B cell (primary cell): ENCODE measurements around the gene POLD2. TPM values are rescaled to one million over a fixed set of nuclear protein-coding genes. Genes with fewer than 3 reads are reported as not detected.

ENCODE experiments used
- ATAC-seq: fragments of 200-7000 bp; cut with Tn5 transposase; one replicate; pipeline ENCODE4 v1.10.0; 2021; ENCODE audit warnings: low read depth, mild to moderate bottlenecking, moderate number of reproducible peaks, moderate library complexity
- CTCF ChIA-PET: fragments of 350-600 bp; sonication (Branson Sonifier 250); formaldehyde crosslinking; loops from one replicate; lab custom pipeline; 2021; ENCODE audit warnings: antibody characterized with exemption, inconsistent platforms; lab: Charles Lee
- POLR2A ChIA-PET: fragments of 350-600 bp; sonication (Branson Sonifier 250); formaldehyde crosslinking; loops from one replicate; lab custom pipeline; 2021; ENCODE audit warnings: antibody characterized with exemption; lab: Charles Lee
- DNase-seq: peaks from one replicate; pipeline ENCODE4 v3.0.0; 2013
- H2AFZ ChIP-seq: 2 replicates; pipeline ENCODE4 v1.6.1; 2012; ENCODE audit warnings: mild to moderate bottlenecking, low read depth, low read length; ENCODE audit not compliant: insufficient read depth, poor library complexity, severe bottlenecking
- H3K27ac ChIP-seq, 2 donors: 1 replicate in 1 of 2; 2 replicates in 1 of 2; pipeline ENCODE4 v1.5.1; 2012 to 2013; ENCODE audit warnings: low read length in 2 of 2, mild to moderate bottlenecking in 2 of 2, moderate library complexity in 1 of 2
- H3K27me3 ChIP-seq, 4 experiments: fragments of 200-600 bp in 1 of 4; sonication (generic) in 1 of 4; replicated peaks in 1 of 4; 1 replicate in 2 of 4; 2 replicates in 2 of 4; pipeline versions ENCODE4 v1.6.1 to v1.7.0; 2013 to 2016; ENCODE audit warnings: low read length in 3 of 4, mild to moderate bottlenecking in 2 of 4, mixed read lengths in 1 of 4, moderate library complexity in 1 of 4; ENCODE audit not compliant: insufficient read depth in 4 of 4, control insufficient read depth in 3 of 4; ENCODE audit errors: control extremely low read depth in 1 of 4
- H3K36me3 ChIP-seq, 2 experiments: replicated peaks in 1 of 2; 1 replicate in 1 of 2; 2 replicates in 1 of 2; pipeline versions ENCODE4 v1.6.1 to v1.7.1; 2013; ENCODE audit warnings: low read length in 1 of 2; ENCODE audit not compliant: insufficient read depth in 2 of 2, control insufficient read depth in 1 of 2; ENCODE audit errors: control extremely low read depth in 1 of 2, extremely low read depth in 1 of 2
- H3K4me1 ChIP-seq, 2 donors: fragments of 200-600 bp in 1 of 2; sonication (generic) in 1 of 2; 1 replicate in 1 of 2; 2 replicates in 1 of 2; pipeline versions ENCODE4 v1.5.1 to v1.6.1; 2013 to 2017; ENCODE audit warnings: low read length in 2 of 2; ENCODE audit not compliant: control insufficient read depth in 2 of 2, insufficient read depth in 2 of 2
- H3K4me2 ChIP-seq: replicated peaks from 2 replicates; pipeline ENCODE3; 2012; ENCODE audit warnings: mild to moderate bottlenecking, low read depth, low read length; ENCODE audit not compliant: poor library complexity, severe bottlenecking
- H3K4me3 ChIP-seq, 5 experiments: fragments of 200-600 bp in 1 of 5; sonication (generic) in 1 of 5; 1 replicate in 3 of 5; 2 replicates in 2 of 5; pipeline versions ENCODE4 v1.5.1 to v1.7.0; 2011 to 2016; ENCODE audit warnings: low read length in 4 of 5, mild to moderate bottlenecking in 4 of 5, low read depth in 2 of 5, control low read depth in 1 of 5, moderate library complexity in 1 of 5; ENCODE audit not compliant: insufficient read depth in 1 of 5; ENCODE audit errors: control extremely low read depth in 1 of 5, extremely low read depth in 1 of 5
- H3K79me2 ChIP-seq: fragments of 200-600 bp; sonication (generic); one replicate; pipeline ENCODE4 v1.6.0; 2016; ENCODE audit warnings: low read length; ENCODE audit not compliant: control insufficient read depth, insufficient read depth
- H3K9ac ChIP-seq: fragments of 200-600 bp; sonication (generic); 2 replicates; pipeline ENCODE4 v1.6.1; 2017; ENCODE audit warnings: mild to moderate bottlenecking, low read length, moderate library complexity
- H3K9me3 ChIP-seq, 3 donors: one replicate each; pipeline versions ENCODE4 v1.6.1 to v1.7.1; 2013; ENCODE audit warnings: low read length in 2 of 3; ENCODE audit not compliant: control insufficient read depth in 2 of 3, insufficient read depth in 1 of 3; ENCODE audit errors: control extremely low read depth in 1 of 3
- H4K20me1 ChIP-seq: 2 replicates; pipeline ENCODE4 v1.6.0; 2012; ENCODE audit warnings: mild to moderate bottlenecking, low read length; ENCODE audit not compliant: insufficient read depth, control insufficient read depth, poor library complexity, severe bottlenecking
- H3K27ac Mint-ChIP-seq: one replicate; pipeline ENCODE4 v1.8.0; 2021; ENCODE audit warnings: mixed read lengths
- H3K27me3 Mint-ChIP-seq: one replicate; pipeline ENCODE4 v1.8.0; 2021; ENCODE audit warnings: mixed read lengths
- H3K4me1 Mint-ChIP-seq: one replicate; pipeline ENCODE4 v1.8.0; 2021; ENCODE audit warnings: mixed read lengths
- H3K4me3 Mint-ChIP-seq: one replicate; pipeline ENCODE4 v1.8.0; 2021; ENCODE audit warnings: mixed read lengths
- H3K9me3 Mint-ChIP-seq: one replicate; pipeline ENCODE4 v1.8.0; 2022; ENCODE audit warnings: mixed read lengths; ENCODE audit not compliant: insufficient read depth
- EZH2 ChIP-seq: IDR thresholded peaks from 2 replicates; pipeline ENCODE4 v1.6.1; 2012; ENCODE audit warnings: borderline replicate concordance, low read depth, mild to moderate bottlenecking, moderate library complexity, low read length; ENCODE audit not compliant: insufficient read depth, poor library complexity, severe bottlenecking
- WGBS: methylation state at CpG from one replicate; pipeline ENCODE4 v1.1.5; 2013; ENCODE audit warnings: missing lambda C conversion rate; ENCODE audit not compliant: insufficient coverage; 5-methylcytosine and 5-hydroxymethylcytosine counted together
- intact Hi-C: fragments of 100-400 bp; cut with micrococcal nuclease; formaldehyde crosslinking; loops from one replicate; pipeline ENCODE4 v1.10.0; 2022
- polyA plus RNA-seq: library from polyadenylated mRNA; depleted of rRNA; stranded (reverse); fragments of >200 nt; gene quantifications from 2 replicates; pipeline ENCODE4 v1.2.3, GENCODE V29; 2012
- total RNA-seq, 2 donors: library from RNA; stranded (reverse); fragments of 120-200 nt in 1 of 2; gene quantifications; 1 replicate in 1 of 2; 2 replicates in 1 of 2; pipeline versions ENCODE4 v1.2.3 to v1.2.4, GENCODE V29; 2013 to 2022
- TF ChIP-seq, protein P1 (sequence below): fragments of 200-600 bp; IDR thresholded peaks from one replicate; pipeline ENCODE4 v1.8.0; 2022; ENCODE audit warnings: antibody characterized with exemption, mild to moderate bottlenecking

The POLD2 gene
- total and polyA plus RNA-seq, 2 donors (not counting 1 experiment from before 2014, with no cell fraction given), result 73.6 to 86.7 TPM

- Histone ChIP-seq H3K9ac (no peak overlapping the region), H3K79me2 (no peaks in the 10 kb centered on the region), H3K27ac (no peak overlapping the region), H2AFZ (no peak overlapping the region), H4K20me1 (no peaks in the 10 kb centered on the region), H3K36me3 (no peaks in the 10 kb centered on the region), H3K9me3 (no peaks in the 10 kb centered on the region), H3K4me2 (no peak overlapping the region), H3K4me1 (peaks cover 9 to 22% of the 10 kb centered on the region in 2 donors), H3K4me3 (no peak overlapping the region), H3K27me3 (peaks cover 0 to 9% (median under 1%) of the 10 kb centered on the region in 4 experiments)
- ATAC-seq (no peak), DNase-seq (no peak)
- intact Hi-C loops, result no loop called here
- Mint-ChIP-seq H3K9me3 (no peaks in the 10 kb centered on the region), H3K4me1 (peaks cover 11% of the 10 kb centered on the region), H3K4me3 (no peak overlapping the region), H3K27ac (no peak overlapping the region), H3K27me3 (no peaks in the 10 kb centered on the region)
- POLR2A ChIA-PET, result no interaction called here
- CTCF ChIA-PET, result interaction anchor here (1.2 kb wide), 1 partner anchor 42 kb away, joined by 3 read pairs; no protein-coding TSS in a partner anchor
- WGBS, result 24% methylated on average over 4 of the region's 5 CpGs
- TF ChIP-seq EZH2, result no peak
- TF ChIP-seq, protein P1, sequence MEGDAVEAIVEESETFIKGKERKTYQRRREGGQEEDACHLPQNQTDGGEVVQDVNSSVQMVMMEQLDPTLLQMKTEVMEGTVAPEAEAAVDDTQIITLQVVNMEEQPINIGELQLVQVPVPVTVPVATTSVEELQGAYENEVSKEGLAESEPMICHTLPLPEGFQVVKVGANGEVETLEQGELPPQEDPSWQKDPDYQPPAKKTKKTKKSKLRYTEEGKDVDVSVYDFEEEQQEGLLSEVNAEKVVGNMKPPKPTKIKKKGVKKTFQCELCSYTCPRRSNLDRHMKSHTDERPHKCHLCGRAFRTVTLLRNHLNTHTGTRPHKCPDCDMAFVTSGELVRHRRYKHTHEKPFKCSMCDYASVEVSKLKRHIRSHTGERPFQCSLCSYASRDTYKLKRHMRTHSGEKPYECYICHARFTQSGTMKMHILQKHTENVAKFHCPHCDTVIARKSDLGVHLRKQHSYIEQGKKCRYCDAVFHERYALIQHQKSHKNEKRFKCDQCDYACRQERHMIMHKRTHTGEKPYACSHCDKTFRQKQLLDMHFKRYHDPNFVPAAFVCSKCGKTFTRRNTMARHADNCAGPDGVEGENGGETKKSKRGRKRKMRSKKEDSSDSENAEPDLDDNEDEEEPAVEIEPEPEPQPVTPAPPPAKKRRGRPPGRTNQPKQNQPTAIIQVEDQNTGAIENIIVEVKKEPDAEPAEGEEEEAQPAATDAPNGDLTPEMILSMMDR, result no peak
These were observed 27.1 kb upstream of the POLD2 start for GRCh38 chr7:44150466-44150832.

- Mint-ChIP-seq H3K4me1 (peaks cover 17% of the 10 kb centered on the region), H3K27me3 (no peaks in the 10 kb centered on the region), H3K27ac (no peak overlapping the region), H3K4me3 (no peak overlapping the region), H3K9me3 (no peaks in the 10 kb centered on the region)
- TF ChIP-seq, protein P1, result no peak
- no peak for TF ChIP-seq EZH2
- ChIA-PET POLR2A (no interaction called here), CTCF (interaction anchor here (1.2 kb wide), 1 partner anchor 41 kb away, joined by 3 read pairs; no protein-coding TSS in a partner anchor)
- Histone ChIP-seq H2AFZ (no peak overlapping the region), H3K9ac (no peak overlapping the region), H3K4me3 (no peak overlapping the region), H3K27ac (no peak overlapping the region), H3K27me3 (peaks cover 0 to 15% (median 4%) of the 10 kb centered on the region in 4 experiments), H4K20me1 (no peaks in the 10 kb centered on the region), H3K9me3 (no peaks in the 10 kb centered on the region), H3K79me2 (no peaks in the 10 kb centered on the region), H3K4me1 (peaks cover 13 to 28% of the 10 kb centered on the region in 2 donors), H3K36me3 (no peaks in the 10 kb centered on the region), H3K4me2 (no peak overlapping the region)
- WGBS, result 87% methylated on average over 17 of the region's 18 CpGs
- intact Hi-C loops, result no loop called here
- no peak for DNase-seq
- ATAC-seq, result no peak
These were observed 26.5 kb upstream of the POLD2 start for GRCh38 chr7:44149571-44150465.
